GM13976 (cell line): ENCODE results near the gene PPP2R2D.
"Not testable (repeated sequence)": the region's sequence is repeated elsewhere in the genome, so short reads cannot be mapped to it uniquely, and the experiment has no call there.

Experiments used
- DNase-seq: peaks from one replicate; pipeline ENCODE4 v3.0.0; 2012; ENCODE audit warnings: low spot score
- in situ Hi-C: fragments of 300-500 bp; cut with MboI; formaldehyde crosslinking; loops from one replicate; pipeline ENCODE4 v1.12.0; 2022; ENCODE audit warnings: low sequenced_read_pairs, mixed read lengths, inconsistent platforms; ENCODE audit not compliant: unreplicated experiment
- TF ChIP-seq, protein P1 (sequence below): IDR thresholded peaks from 2 replicates; pipeline ENCODE4 v1.5.1; 2012; ENCODE audit warnings: borderline replicate concordance, mild to moderate bottlenecking; ENCODE audit not compliant: insufficient read depth; ENCODE audit errors: extremely low read depth, missing control alignments, control extremely low read depth

Gene PPP2R2D

DNA sequence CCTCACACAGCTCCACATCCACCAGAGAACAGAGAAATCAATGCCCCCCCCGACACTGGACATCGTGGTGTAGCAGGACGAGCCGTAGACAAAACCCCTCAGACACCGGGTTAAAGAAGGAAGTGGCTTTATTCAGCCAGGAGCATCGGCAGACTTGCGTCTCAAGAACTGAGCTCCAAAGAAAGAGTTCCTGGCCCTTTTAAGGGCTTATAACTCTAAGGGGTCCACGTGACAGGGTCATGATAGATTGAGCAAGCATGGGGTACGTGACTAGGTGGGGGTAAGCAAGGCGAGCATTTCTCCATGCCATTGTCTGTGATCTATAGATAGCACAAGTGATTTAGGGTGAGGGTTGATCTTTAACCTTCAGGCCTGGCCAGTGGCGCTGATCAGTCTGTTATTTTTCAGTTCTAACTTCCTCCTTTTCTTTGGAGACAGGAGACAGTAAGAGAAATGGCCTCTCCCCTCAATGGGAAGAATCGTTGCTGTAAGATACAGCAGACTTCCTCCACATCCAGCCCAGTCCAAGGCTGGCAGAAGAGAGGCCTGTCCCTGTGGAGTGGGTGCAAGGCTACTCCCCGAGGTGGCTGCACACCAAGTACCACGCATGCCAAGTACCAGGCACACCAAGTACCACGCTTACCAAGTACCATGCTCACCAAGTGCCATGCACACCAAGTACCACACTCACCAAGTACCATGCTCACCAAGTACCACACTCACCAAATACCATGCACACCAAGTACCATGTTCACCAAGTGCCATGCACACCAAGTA lies 19.5 kb upstream of the PPP2R2D start:
- DNase-seq: no peak
- TF ChIP-seq, protein P1, sequence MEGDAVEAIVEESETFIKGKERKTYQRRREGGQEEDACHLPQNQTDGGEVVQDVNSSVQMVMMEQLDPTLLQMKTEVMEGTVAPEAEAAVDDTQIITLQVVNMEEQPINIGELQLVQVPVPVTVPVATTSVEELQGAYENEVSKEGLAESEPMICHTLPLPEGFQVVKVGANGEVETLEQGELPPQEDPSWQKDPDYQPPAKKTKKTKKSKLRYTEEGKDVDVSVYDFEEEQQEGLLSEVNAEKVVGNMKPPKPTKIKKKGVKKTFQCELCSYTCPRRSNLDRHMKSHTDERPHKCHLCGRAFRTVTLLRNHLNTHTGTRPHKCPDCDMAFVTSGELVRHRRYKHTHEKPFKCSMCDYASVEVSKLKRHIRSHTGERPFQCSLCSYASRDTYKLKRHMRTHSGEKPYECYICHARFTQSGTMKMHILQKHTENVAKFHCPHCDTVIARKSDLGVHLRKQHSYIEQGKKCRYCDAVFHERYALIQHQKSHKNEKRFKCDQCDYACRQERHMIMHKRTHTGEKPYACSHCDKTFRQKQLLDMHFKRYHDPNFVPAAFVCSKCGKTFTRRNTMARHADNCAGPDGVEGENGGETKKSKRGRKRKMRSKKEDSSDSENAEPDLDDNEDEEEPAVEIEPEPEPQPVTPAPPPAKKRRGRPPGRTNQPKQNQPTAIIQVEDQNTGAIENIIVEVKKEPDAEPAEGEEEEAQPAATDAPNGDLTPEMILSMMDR: no peak
- in situ Hi-C loops: loop anchor here (25.0 kb wide), 2 partner anchors 256 to 1694 kb away; no protein-coding TSS in a partner anchor

- TF ChIP-seq, protein P1: peak; percentile 4
- in situ Hi-C loops: loop anchor here (25.0 kb wide), 2 partner anchors 255 to 1695 kb away; no protein-coding TSS in a partner anchor
- no peak for DNase-seq
Measured at GRCh38 chr10:131882151-131882550, 18.7 kb upstream of the PPP2R2D start.

DNA sequence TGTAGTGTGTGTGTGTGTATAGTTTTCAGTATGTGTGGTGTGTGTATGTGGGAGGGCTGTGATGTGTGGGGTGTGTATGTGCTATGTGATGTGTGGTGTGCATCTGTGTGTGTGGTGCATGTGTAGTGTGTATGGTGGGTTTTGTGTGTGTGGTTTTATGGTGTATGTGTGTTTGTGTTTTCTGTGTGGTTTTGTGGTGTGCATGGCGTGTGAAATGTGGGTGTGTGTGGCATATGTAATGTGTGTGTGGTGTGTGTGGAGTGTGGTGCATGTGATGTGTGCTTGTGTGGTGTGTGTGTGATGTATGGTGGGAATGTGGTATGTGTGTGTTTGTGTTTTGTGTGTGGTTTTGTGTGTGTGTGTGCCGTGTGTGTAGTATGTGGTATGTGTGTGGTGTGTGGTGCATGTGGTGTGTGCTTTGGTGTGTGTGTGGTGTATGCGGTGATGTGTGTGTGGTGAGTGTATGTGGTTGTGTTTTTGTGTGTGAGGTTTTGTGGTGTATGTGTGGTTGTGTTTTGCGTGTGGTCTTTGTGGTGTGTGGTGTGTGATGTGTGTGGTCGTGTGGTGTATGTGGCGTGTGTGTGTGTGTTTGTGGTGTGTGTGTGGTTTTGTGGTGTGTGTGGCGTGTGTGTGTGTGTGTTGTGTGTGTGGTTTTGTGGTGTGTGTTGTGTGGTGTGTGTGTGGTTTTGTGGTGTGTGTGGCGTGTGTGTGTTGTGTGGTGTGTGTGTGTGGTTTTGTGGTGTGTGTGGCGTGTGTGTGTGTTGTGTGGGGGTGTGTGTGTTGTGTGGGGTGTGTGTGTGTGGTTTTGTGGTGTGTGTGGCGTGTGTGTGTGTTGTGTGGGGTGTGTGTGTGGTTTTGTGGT lies 18.0 kb upstream of the PPP2R2D start:
- no peak for DNase-seq
- TF ChIP-seq, protein P1: no peak
- in situ Hi-C loops: loop anchor here (25.0 kb wide), 2 partner anchors 254 to 1696 kb away; no protein-coding TSS in a partner anchor

GRCh38 chr10:131883621-131884393 lies 17.0 kb upstream of the PPP2R2D start:
- in situ Hi-C loops: loop anchor here (25.0 kb wide), 2 partner anchors 253 to 1697 kb away; no protein-coding TSS in a partner anchor
- not testable (repeated sequence) for DNase-seq

DNA sequence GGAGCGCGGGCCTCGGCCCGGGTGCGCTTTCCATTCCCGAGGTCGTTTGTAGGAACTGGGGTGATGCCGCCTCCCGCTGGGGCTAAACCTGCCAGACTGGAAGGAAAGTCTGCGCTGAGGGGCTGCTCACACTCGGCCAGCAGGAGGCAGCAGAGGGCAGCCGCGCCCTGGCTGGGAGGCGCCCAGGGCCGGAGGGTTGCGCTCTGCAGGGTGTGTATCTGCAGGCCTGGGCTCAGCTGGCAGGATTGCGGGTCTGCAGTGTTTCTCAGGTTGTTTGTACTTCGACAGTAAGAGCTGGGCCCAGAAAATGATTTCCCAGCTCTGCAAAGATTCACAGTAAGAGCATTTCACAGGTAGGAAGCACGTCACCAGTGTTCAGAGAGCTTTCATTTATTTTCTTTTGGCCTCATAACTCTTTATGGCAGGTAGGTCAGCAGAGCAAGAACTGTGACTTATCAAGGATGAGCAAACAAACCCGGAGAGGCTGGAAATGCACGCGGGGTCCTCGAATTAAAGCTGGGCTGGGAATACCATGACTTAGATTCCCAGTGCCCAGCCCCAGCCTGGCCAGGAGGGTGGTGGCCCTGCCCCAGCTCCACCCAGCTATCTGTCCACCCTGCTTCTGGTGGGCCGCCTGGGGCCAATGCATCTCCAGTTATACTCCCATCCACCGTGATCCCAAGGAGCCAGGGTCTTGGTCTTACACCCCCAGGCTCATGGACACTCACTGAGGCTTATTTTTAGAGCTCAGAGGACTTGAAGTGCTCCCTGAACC lies 15.2 kb upstream of the PPP2R2D start:
- DNase-seq: peak; percentile 90
- in situ Hi-C loops: loop anchor here (5.0 to 25.0 kb wide), 3 partner anchors 137 to 1698 kb away; no protein-coding TSS in a partner anchor
- TF ChIP-seq, protein P1: peak; percentile 99

DNA sequence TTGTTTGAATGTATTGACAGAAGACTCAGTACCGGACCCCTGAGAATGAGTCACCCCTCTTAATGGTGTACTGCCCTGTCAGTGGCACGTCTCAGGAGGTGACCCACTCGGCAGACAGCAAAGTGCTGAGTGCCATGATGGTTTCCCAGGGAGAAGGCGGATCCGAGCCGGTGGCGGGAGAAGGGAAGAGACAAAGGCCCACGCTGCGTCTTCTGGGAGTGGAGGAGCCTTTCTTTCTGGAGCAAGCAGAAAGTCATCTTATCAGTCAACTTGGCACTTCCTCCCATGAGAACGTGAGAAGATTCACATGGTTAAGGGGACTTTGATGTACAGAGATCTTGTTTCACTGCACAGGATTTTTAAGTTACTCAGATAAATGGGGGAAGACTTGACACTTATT lies 14.6 kb upstream of the PPP2R2D start:
- in situ Hi-C loops: loop anchor here (5.0 to 25.0 kb wide), 3 partner anchors 136 to 1699 kb away; no protein-coding TSS in a partner anchor
- no peak for DNase-seq
- TF ChIP-seq, protein P1: no peak
